ENCODE measurements around the gene TRIML1. TPM values are rescaled to one million over a fixed set of nuclear protein-coding genes. Genes with fewer than 3 reads are reported as not detected.

Gene TRIML1
- total and polyA plus RNA-seq, 9 of the 15 experiments (the other 6 are each of a cell fraction or from before 2014, with no cell fraction given) = 0.10 TPM; not detected in 8

Small RNAs within 50 kb of the gene (small RNA-seq; reads per million reads assigned to genes)
- gene RNU6-173P = not detected

Other genes with a start within 250 kb of the TRIML1 start
- gene ZFP42, start 143.7 kb upstream of the TRIML1 start, total RNA-seq (2014; rRNA removed) = 0.09 and 0.12 TPM in 2 replicates
- 0.13 and 0.18 TPM in 2 replicates for gene ZFP42, start 143.7 kb upstream of the TRIML1 start, total RNA-seq (2014; rRNA removed; fragmentation: Illumina TruSeq; extraction: Trizol)
- 0.08 and 0.18 TPM in 2 replicates for gene ZFP42, start 143.7 kb upstream of the TRIML1 start, total RNA-seq (2015; rRNA removed; fragmentation: Illumina TruSeq; extraction: Trizol)
- 0.20 and 0.31 TPM in 2 replicates for gene ZFP42, start 143.7 kb upstream of the TRIML1 start, total RNA-seq (2021)
- gene ZFP42, start 143.7 kb upstream of the TRIML1 start, polyA plus RNA-seq (2011; rRNA removed) = 0.49 and 0.64 TPM in 2 replicates
- 0.17 and 0.21 TPM in 2 replicates for gene ZFP42, start 143.7 kb upstream of the TRIML1 start, polyA plus RNA-seq (2014; fragmentation: Illumina TruSeq; extraction: Trizol)
- gene ZFP42, start 143.7 kb upstream of the TRIML1 start, polyA plus RNA-seq (2014; fragmentation: Nextera tagmentation; extraction: Ambion mirVana) = under 1 TPM; 0.15 to 0.27 TPM
- gene ZFP42, start 143.7 kb upstream of the TRIML1 start, polyA plus RNA-seq (2014; rRNA removed) = 0.08 and 0.41 TPM in 2 replicates
- gene TRIML2, start 29.8 kb upstream of the TRIML1 start, total RNA-seq (2014; rRNA removed) = 0.12 TPM in 1 of 2 replicates, not detected in the other
- gene TRIML2, start 29.8 kb upstream of the TRIML1 start, total RNA-seq (2014; rRNA removed; fragmentation: Illumina TruSeq; extraction: Trizol) = not detected in 2 replicates
- gene TRIML2, start 29.8 kb upstream of the TRIML1 start, total RNA-seq (2015; rRNA removed; fragmentation: Illumina TruSeq; extraction: Trizol) = not detected in 2 replicates
- gene TRIML2, start 29.8 kb upstream of the TRIML1 start, total RNA-seq (2021) = 0.18 TPM in 1 of 2 replicates, not detected in the other
- not detected in 2 replicates for gene TRIML2, start 29.8 kb upstream of the TRIML1 start, polyA plus RNA-seq (2011; rRNA removed)
- gene TRIML2, start 29.8 kb upstream of the TRIML1 start, polyA plus RNA-seq (2014; fragmentation: Illumina TruSeq; extraction: Trizol) = not detected in 2 replicates
- gene TRIML2, start 29.8 kb upstream of the TRIML1 start, polyA plus RNA-seq (2014; fragmentation: Nextera tagmentation; extraction: Ambion mirVana) = under 1 TPM in 1 of 2 experiments, not detected in 1; 0.03 TPM
- 0.16 TPM in 1 of 2 replicates, not detected in the other for gene TRIML2, start 29.8 kb upstream of the TRIML1 start, polyA plus RNA-seq (2014; rRNA removed)